SKM-1 (cell line): ENCODE results near the gene ABLIM2.

Experiments
- DNase-seq: peaks from one replicate; lab custom pipeline; 2025; ENCODE audit not compliant: unreplicated experiment; lab: John Stamatoyannopoulos, UW

ABLIM2 gene

DNA sequence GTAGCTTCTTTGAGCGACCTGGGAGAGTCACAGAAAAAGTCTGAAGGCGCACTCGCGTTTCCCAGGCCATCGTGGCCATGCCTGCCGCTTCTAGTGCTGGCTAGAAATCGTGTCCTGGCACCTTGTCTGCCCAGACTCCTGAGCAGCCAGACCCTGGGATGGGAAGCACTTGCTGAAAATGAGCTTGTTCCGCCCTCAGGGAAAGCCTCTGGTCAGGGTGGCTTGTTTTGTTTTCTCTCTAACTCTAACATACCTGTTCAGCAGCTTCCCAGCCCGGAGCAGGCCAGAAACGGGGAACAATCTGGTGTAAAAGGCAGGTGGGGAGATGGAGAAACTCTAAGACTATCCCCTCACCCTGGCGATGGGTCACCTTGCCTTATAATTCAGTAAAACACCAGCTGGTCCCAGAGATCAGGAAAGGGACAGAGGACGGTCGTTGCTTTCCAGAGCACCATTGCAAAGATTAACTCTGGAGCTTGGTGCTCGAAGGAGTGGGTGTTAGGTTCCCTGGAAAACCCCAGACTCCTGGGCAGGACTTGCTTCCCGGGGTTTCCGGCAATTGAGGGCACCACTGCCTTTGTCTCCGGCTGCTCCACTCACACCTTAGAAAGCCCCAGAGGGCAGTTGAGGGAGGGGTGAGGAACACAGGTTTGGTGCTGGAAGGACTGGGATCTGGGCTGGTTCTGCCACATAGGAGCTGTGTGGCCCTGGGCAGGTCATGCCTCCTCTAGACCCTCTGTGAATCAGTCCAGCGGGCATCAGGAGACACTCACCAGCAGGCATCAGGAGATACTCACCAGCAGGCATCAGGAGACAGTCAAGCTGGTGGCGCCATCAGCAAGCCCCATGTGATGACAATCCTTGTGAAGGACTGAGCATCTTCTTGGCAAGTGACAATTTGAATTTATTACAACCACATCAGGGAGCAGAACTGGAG lies 36.0 kb upstream of the ABLIM2 start:
- no peak for DNase-seq

DNA sequence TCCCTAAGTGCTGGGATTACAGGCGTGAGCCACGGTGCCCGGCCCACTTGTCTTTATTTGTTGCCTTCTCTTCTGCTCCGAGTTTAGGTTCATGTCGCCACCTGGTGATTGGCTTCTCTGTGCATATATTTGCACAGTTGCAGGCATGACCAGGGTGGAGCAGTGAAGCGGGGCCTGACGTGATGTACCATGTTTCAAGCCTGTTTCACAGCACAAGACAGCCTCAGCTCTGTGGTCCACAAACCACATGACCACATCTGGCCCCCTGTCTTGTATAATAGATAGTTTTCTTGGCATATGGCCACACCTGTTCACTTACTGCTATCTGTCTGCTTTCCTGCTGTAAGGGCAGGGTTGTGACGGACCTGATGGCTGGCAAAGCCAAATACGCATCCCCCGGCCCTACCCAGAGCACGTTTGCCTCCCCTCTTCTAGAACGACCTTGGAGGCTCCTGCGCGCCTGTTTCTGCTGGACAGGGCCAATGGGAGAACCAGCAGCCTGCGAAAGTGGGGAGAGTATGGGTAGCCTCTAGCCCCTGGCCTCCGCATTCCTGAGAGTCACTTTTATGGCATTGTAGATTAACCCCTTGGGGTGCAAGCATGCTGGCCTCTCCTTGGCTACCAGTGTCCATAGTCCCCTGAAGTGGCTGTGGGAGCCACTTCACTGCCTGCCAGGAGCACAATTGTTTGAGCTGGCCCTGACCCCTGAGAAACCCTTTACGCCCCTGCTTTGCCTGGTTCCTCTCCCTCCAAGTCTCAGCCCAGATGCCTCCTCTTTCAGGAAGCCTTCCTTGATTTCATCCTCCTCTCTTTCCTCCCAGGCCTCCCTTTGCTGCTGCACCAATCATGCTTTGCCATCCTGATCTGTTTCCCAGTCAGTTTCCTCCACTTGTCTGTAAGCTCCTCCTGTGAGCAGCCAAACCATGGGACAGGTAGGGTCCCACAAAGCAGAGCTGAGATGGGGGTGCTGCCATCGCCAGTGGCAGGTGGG lies 34.4 kb upstream of the ABLIM2 start:
- no peak for DNase-seq

DNA sequence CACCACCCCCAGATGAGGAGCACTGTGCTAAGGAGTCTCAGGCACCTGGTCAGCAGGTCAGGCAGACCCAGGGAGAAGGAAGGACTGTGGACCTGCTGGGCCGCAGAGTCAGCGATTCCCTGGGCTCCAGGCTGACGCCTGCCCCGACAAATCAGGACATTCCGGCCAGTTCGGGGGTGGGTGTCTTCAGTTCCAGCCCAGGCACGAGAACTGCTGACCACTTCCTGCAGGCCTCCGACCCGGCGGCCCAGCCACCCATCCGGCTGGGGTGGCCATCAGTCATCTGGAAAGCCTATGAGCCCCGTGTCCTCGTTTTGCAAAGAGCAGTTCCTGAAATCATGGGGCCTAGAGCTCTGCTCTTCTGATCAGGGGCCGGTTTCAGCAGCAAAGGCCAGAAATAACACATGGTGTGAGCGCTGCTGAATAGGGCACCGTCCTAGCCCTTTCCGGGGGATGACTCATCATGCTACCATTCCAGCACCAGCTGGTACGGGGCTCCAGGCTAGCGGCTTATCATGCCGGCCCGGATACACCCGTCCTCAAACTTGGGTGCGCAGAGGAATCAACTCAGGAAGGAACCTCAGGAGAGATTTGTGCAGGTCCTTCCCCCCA lies 32.6 kb upstream of the ABLIM2 start:
- DNase-seq, result peak; percentile 92

DNA sequence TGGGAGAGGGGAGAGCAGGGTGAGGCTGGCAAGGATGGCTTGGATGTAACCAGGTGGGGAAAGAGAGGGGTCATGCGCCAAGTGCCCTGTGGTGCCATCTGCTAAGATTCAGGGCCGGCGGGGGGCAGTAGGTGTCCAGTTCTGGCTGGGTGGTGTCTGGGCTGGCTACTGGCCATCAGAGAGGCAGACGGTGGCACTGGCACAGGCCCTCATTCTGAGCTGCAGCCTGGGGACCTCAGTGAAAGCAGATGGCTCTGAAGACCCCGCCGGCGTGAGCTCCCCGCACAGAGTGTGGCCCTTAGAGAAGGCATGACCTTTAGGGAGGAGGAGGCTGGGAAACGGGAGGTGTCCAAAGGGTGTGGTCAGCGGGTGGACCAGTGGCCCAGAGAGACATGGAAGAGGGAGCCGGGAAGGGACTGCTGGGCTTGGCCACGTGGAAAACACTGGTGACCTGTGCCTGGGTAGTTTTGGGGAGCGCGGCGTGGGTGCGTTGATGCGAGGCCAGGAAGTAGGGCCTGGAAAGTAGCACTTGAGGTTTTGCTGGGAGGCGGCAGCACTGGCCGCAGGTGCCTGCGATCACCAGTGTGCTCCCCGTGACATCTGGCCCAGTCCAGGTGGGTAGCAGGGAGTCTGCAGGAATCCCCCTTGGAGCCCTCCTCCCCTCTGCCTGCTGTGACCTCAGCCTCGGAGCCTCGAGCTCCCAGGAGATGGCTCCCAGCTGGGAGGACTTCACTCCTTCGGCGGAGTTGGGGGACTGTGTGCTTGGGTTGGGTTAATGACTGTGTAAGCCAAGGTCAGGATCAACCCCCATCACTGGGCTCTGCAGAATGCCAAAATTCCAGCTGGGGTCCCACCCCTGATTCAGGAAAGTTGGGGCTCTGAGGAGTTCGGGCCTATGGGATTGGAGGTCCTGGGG lies 31.2 kb upstream of the ABLIM2 start:
- no peak for DNase-seq

DNA sequence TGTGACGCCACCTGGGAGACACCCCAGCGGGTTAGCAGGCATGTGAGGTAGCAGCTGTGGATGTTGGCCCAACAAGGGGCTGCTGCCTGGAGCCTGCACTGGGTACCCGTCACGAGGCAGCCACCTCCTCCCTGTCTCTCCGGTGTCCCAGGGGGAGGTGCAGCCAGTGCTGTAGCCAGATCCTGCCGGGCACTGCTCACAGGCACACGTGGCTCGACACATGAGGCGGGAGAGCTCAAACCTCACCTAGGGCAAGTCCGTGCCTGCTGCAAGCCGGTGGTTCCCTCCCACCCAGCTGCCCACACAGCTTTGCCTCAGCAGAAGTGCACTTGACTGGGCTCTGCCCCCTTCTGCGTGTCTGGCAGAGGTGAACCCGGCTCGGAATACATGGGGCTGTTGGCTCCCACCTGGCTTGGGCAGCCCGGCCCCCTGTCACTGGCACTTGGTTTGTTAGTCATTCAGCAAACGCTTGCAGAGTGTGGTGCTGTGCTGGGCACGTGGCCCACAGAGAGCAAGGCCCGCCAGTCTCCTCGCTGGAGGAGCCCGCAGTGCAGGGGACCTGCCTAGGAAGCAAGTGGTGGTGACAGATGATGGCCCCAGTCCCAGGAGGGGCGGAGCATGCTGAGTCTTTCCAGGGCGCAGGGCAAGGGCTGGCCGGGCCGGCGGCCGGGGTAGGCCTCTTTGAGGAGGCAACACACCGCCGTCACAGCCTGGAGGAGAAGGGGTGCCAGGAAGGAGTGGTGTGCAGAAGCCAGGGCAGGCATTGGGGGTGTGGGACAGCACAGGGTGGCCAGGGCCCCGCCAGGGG lies 30.3 kb upstream of the ABLIM2 start:
- no peak for DNase-seq

DNA sequence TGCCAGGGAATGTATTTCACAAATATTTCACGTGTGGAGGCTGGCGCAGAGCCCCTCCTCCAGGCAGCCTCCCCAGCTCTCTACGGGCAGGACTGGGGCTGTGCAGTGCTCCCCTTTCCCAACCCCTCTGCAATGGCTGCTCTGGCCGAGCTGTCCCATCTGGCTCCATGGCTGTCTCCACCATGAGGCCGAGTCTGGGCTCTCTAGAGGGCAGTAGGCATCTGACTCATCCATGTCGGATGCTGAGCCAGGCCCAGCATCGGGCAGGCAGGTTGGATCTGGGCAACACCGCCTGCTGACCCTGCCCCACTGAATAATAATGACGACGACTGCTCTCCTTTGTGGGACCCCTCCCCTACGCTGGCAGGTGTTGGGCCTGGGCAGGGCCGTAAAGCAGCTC lies 29.5 kb upstream of the ABLIM2 start:
- no peak for DNase-seq

DNA sequence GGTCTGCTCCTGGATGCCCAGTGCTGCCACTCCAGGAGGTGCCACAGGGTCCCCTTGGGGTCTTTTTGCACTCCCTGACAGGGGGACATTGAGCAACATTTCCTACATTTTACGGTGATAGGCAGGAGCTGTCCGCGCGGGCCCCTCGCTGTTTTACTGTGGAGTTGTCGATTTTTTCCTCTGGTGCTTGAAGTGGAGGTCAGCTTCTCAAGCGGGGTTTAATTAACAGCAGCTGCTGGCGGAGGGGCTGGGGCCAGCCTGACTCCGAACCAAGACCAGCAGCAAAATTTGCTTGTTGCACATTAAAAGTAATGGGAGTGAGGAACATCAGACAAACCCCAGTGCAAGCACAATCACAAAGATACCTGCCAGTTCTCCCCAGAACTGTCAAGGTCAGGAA lies 27.3 kb upstream of the ABLIM2 start:
- DNase-seq, result no peak

DNA sequence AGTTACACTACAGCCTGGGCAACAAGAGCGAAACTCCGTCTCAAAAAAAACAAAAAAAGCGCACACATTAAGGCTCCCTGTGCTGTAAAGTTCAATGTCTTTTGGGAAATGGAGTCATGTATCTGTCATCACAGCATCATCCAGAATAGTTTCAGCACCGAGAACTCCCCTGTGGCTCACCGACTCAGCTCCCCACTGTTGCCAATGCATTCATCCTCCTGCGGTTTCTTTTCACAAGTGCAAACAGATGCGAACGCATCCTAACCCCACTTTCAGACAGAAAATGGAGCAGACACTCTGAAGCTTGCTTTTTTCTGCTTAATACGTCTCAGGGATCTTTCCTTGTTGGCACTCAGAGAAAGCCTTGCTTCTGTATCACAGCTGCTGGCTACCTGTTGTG lies 26.7 kb upstream of the ABLIM2 start:
- no peak for DNase-seq

DNA sequence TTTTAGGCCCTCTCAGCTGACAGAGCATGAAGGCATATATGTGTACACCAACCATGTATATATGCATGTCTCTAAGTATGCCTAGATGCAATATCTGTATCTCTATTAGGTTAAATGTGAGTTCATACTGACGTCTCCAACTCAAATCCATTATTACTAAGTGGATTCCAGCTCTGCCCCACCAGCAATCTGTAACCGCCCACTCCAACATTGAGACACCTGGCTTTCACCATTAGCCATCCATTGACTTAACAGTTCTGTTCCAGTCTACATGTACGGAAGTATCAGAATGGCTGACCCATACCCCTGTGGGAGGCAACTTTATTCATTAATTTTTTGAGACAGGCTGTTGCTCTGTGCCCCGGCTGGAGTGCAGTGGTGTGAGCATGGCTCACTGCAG lies 25.4 kb upstream of the ABLIM2 start:
- DNase-seq, result no peak

DNA sequence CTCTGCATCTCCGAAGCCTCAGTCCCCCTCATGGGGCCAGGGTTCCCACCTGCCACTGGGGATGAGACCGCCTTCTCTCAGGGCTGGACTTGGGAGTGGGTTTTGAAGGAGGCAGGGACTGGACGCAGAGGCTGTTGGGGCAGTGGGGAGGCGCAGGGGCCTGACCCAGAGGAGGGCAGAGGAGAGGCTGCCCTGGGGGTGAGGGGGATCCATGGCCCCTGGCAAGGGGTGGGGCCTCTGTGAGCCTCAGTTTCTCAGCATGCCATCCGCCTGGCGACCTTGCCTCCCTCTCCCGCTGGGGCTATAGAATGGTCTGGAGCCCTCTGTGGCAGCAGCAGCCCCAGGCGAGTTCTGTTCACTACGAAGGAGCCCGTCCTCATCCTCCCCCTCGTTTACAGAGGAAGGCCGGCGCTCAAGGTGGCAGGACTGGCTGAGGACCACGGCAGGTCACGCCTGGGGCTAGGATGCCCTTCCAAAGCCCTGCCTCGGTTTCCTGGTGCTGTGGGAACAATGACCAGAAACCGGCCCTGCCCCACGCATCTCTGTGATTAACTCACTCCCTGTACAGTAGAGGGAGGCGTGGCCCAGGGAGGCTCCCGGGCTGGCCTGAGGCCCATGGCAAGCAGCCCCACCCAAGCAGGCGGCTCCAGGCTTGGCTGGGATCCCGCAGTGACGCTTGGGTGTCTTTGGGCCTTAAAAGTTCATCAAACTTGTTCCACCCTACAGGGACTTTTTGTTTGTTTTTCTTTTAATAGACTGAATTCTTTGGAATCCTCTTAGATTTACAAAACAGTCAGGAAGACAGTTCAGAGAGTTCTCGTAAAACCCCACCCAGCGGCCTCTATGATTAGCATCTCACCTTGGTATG lies 24.5 kb upstream of the ABLIM2 start:
- no peak for DNase-seq

DNA sequence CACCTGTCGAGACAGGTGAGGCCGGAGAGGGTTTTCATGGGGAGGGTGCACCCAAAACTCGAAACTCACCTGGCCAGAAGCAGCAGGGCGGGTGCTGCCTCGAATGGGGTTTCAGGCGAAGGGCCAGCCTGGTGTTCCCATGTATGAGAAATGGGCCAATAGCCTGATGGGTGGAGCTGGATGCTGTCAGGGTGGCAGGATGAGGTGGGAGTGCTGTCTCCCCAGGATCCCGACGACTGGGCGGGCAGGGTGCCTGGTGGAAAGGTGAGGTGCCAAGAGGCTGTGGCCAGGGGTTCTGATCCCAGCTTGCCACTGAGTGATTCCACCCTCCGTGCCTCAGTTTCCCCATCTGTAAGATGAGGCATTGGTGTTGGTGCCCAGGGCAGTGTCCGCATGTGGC lies 23.7 kb upstream of the ABLIM2 start:
- no peak for DNase-seq

DNA sequence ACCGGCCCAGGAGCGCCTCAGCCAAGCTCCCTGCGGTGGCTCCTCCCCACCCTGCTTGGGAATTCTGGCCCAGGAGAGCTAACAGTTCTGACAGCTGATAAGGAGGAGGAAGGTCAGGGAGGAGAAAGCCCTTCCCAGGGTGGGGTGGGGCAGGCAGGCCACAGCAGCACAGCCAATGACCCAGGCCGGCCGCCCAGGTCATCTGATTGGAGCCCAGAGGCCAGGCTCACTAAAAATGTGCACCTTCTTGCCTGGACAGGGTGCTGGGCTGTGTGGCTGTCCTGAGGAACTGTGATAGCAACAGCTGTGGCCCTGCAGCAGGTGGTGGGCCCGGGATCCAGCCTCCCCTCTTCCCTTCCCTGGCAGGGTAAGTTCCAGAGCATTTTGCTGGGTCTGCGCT lies 23.2 kb upstream of the ABLIM2 start:
- no peak for DNase-seq

DNA sequence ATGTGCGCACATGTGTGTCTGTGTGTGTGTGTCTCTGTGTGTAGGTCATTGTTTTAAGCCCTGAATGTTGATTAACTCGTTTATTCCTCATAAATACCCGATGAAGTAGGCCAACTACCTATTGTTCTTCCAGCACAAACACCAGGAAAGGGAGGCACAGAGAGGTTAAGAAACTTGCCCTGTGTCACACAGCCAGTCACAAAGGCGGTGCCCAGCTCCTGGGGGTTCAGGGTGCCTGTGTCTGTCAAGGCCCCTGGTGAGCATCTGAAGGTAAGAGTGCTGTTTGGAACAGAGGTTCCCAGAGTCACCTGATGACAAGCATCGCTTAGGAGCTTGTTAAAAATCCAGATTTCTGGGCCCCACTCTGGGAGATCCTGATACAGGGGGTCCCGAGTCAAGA lies 22.5 kb upstream of the ABLIM2 start:
- DNase-seq, result no peak

DNA sequence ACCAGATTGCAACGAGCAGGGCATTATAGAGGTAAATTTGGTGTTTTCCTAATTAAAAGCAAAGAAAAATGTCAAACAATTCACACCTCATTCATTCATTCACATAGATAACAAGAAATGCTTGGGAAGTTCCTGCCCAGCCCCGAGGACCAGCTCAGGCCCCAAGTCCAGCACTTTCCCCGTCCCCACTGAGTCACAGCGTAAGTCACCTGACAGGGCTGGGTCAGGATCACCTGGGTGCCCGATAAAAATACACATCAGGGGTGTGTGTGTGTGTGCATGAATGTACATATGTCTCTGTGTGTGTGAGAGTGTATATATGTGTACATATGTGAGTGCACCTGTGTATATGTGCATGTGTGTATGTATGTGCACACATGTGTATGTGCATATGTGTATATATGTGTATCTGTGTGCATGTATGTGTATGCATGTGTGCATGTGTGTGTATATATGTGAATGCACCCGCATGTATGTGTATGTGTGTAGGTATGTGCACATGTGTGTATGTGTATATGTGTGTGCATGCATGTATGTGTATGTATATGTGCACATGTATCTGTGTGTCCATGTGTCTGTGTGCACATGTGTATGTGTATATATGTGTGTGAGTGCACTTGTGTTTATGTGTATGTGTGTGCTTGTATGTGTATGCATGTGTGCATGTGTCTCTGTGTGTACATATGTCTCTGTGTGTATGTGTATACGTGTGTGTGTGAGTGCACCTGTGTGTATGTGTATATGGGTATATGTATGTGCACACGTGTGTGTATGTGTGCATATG lies 21.9 kb upstream of the ABLIM2 start:
- no peak for DNase-seq

DNA sequence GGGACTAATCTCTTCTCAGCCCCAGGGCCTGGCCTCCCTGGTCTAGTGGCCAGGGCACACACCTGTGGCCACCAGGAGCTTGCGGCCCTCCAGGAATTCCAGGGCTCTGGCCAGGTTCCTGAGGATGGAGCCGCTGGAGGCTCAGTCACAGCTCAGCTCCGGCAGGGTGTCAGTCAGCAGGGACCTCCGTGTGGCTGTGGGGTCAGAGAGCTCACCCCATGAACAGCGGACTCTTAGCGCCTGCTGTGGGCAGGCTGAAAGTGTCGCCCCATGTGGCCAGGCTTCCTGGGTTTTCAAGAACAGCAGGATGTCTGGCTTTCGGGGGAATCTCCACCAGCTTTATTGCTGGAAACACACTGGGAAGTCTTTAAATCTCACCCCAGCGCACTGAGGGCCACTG lies 21.2 kb upstream of the ABLIM2 start:
- DNase-seq, result no peak

DNA sequence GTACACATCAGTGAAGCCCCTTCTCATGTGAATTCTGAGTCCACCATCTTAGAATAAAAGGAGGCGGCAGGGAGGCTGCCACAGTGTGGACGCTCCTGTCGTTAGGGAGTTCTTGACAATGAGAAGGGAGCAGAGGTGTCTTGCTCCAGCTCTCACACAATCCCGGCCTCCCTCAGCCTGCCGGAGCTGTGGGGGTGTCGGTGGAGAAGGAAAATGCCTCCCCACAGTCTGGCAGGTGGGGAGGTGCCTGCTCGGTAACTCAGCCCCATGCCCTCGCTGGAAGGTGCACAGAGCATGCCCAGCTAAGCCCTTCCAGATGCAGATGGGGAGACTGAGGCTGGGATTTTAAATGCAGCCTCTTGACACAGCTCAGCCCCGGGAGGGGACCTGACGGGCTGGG lies 20.5 kb upstream of the ABLIM2 start:
- no peak for DNase-seq

DNA sequence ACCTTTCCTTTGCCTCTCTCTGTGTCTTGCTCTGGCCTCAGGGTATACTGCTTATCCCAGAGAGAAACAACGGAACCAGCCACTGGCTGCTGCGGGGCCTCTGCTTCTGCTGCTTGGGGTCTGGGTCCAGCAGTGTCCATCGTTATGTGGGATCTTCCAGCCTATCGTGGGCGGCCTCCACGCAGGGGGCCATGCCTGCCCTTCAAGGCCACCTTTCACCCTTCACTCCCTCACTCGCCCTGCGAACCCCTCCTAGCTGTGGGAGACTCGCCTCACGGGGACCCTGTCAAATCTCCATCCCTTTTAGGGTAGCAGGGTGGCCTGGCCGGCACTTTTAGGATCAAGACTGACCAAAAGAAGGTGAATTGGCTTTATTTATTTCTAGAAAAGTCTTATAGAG lies 19.3 kb upstream of the ABLIM2 start:
- no peak for DNase-seq

DNA sequence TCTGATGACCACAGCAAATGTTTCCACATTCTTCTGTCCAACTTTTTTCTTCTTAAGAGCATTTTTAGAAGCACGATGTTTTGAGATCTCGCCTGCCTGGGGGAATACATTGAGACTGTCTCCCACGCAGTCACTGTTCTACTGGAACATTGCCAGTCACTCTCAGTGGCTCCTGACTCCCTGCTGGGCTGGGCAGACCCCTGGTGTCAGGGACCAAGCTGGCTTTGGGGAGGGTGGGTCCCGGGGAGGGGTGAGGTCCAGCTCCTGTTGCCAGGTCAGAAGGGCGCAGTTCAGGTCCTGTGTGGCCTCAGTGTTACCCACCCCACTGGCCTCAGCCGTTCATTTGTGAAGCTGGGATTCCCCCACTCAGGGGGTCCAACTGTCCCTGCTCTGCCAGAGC lies 18.9 kb upstream of the ABLIM2 start:
- DNase-seq, result no peak
